Heart left ventricle (tissue), 16 donors: ENCODE measurements around the gene CCDC24. TPM values are rescaled to one million over a fixed set of nuclear protein-coding genes. Genes with fewer than 3 reads are reported as not detected.

ENCODE experiments used
- ATAC-seq, 4 donors: fragments of 200-7000 bp; cut with Tn5 transposase; one replicate each; pipeline ENCODE4 v1.9.1; 2020 to 2022; ENCODE audit warnings: moderate library complexity in 4 of 4, mild to moderate bottlenecking in 3 of 4, moderate number of reproducible peaks in 1 of 4
- DNase-seq, 5 donors: peaks; one replicate each; pipeline ENCODE4 v3.0.0-alpha.2; 2020
- H3K27ac ChIP-seq, 12 donors: fragments of 200-600 bp; sonication (generic) in 4 of 12; one replicate each; pipeline versions ENCODE4 v1.5.0 to v1.8.0; 2016 to 2022; ENCODE audit warnings: mild to moderate bottlenecking in 2 of 12
- H3K27me3 ChIP-seq, 9 donors: fragments of 200-600 bp; sonication (generic) in 2 of 9; one replicate each; pipeline versions ENCODE4 v1.5.1 to v1.8.0; 2016 to 2022; ENCODE audit warnings: mild to moderate bottlenecking in 3 of 9
- H3K36me3 ChIP-seq, 9 donors: fragments of 200-600 bp; sonication (generic) in 2 of 9; one replicate each; pipeline versions ENCODE4 v1.5.0 to v1.8.0; 2018 to 2022; ENCODE audit warnings: mild to moderate bottlenecking in 2 of 9
- H3K4me1 ChIP-seq, 12 donors: fragments of 200-600 bp; sonication (generic) in 4 of 12; one replicate each; pipeline versions ENCODE4 v1.5.0 to v1.8.0; 2016 to 2022; ENCODE audit warnings: mild to moderate bottlenecking in 3 of 12
- H3K4me3 ChIP-seq, 12 donors: fragments of 200-600 bp; sonication (generic) in 4 of 12; one replicate each; pipeline versions ENCODE4 v1.5.0 to v1.8.0; 2017 to 2022; ENCODE audit warnings: mild to moderate bottlenecking in 9 of 12, moderate library complexity in 4 of 12
- H3K9me3 ChIP-seq, 12 donors: fragments of 200-600 bp; sonication (generic) in 4 of 12; one replicate each; pipeline versions ENCODE4 v1.5.0 to v1.8.0; 2016 to 2022; ENCODE audit warnings: mild to moderate bottlenecking in 1 of 12
- POLR2A ChIP-seq, 2 donors: fragments of 450-650 bp; IDR thresholded peaks; one replicate each; pipeline ENCODE4 v1.6.1; 2017; ENCODE audit warnings: antibody characterized with exemption in 2 of 2, mild to moderate bottlenecking in 2 of 2, moderate library complexity in 2 of 2
- WGBS, 4 donors: extraction: QIAGEN DNeasy Blood & Tissue Kit in 2 of 4; methylation state at CpG; one replicate each; pipeline versions ENCODE4 v1.1.5 to v1.1.7; 2013 to 2018; 5-methylcytosine and 5-hydroxymethylcytosine counted together
- intact Hi-C, 10 donors: fragments of 100-400 bp; cut with DNase I; formaldehyde crosslinking; loops; one replicate each; pipeline versions ENCODE4 v1.11.1 to v1.14.2; 2022
- polyA plus RNA-seq, 2 donors: library from polyadenylated mRNA; stranded (reverse); fragments of 200-250 nt; gene quantifications; one replicate each; pipeline ENCODE4 v1.2.3, GENCODE V29; 2013
- total RNA-seq, 9 donors: library from RNA; depleted of rRNA in 2 of 9; stranded (reverse); fragments of >200 nt in 2 of 9; fragmentation: NEBNext Ultra II Directional in 3 of 9; extraction: Animal tissue kit (Norgen Biotek cat#: 25700) in 3 of 9; gene quantifications; one replicate each; pipeline versions ENCODE4 v1.1.0 to v1.2.4, GENCODE V29; 2016 to 2023
- TF ChIP-seq, protein P1 (sequence below), 12 donors: fragments of 200-600 bp; sonication (generic) in 4 of 12; IDR thresholded peaks; one replicate each; pipeline versions ENCODE4 v1.5.0 to v1.8.0; 2018 to 2022; ENCODE audit warnings: antibody characterized with exemption in 12 of 12, mild to moderate bottlenecking in 5 of 12
- donor health status: ischemic (EF 13 %, LVEDD 7.1; RV severe dilation, severe dysfunction).
- donor health status: healthy with polysubstance abuse.
- donor health status: DM: no; HTN: yes; CAD: no.
- donor health status: DM: no; HTN: no; CAD: no.
- donor health status: ischemic (EF 25% LVEDD 6.9; RV normal size, moderate dysfunction).
- donor health status: ischemic (EF 25% LVEDD 5.7; RV mildly dilated, moderate dysfunction).
- donor health status: healthy.
- donor health status: DM: yes; HTN: yes; CAD: no.
- donor health status: ischemic (EF 35%, LVEDD 5.7; RV mildly dilated, moderate dysfunction).
- donor health status: nonischemic (EF 11% LVEDD 7.7; RV severe dilation, severe dysfunction).
- donor health status: DM: yes; HTN: yes; CAD: no.
- donor health status: PGD.
- donor health status: ischemic (EF 29% LVEDD 5.4; RV normal size, mild dysfunction).
- donor health status: nonischemic (EF 23%, LVEDD 6.1; RV moderate dilation, normal function).

CCDC24 gene
- total and polyA plus RNA-seq, 11 donors, result 0.67 to 3.4 (median 1.2) TPM

DNA sequence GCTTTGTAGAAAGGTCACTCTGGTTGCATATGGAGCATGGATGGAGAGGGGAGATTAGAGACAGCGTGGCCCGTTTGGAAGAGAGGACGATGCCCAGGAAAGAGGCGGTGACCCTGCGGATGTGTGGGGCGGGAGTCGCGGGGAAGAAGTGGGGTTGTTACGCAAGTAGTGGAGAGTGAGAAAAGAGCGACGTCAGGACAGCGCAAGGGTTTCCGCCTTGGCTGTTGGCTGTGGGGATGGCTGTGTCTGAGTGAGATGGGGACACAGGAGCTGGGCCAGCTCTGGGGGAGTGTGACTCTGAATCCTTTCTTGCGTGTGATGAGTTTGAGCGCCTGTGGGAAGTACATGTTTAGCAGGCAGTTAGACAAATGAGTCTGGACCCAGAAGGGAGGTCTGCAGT, 8.6 kb upstream of the CCDC24 start:
- WGBS, 4 donors, result 84 to 87% (median 86%) methylated on average over 15 of the region's 15 CpGs
- no peak overlapping the region for H3K27ac ChIP-seq
- no peaks in the 10 kb centered on the region for H3K27me3 ChIP-seq
- H3K9me3 ChIP-seq, result no peaks in the 10 kb centered on the region
- peaks cover 0 to 24% (median 17%) of the 10 kb centered on the region in 12 donors for H3K4me1 ChIP-seq
- ATAC-seq, result no peak
- no peak for DNase-seq
- no peak overlapping the region for H3K4me3 ChIP-seq
- intact Hi-C loops, result no loop called here
- H3K36me3 ChIP-seq, result peaks cover 0 to 20% (median 9%) of the 10 kb centered on the region in 9 donors
- TF ChIP-seq, protein P1, sequence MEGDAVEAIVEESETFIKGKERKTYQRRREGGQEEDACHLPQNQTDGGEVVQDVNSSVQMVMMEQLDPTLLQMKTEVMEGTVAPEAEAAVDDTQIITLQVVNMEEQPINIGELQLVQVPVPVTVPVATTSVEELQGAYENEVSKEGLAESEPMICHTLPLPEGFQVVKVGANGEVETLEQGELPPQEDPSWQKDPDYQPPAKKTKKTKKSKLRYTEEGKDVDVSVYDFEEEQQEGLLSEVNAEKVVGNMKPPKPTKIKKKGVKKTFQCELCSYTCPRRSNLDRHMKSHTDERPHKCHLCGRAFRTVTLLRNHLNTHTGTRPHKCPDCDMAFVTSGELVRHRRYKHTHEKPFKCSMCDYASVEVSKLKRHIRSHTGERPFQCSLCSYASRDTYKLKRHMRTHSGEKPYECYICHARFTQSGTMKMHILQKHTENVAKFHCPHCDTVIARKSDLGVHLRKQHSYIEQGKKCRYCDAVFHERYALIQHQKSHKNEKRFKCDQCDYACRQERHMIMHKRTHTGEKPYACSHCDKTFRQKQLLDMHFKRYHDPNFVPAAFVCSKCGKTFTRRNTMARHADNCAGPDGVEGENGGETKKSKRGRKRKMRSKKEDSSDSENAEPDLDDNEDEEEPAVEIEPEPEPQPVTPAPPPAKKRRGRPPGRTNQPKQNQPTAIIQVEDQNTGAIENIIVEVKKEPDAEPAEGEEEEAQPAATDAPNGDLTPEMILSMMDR (IDR thresholded peaks at IDR 0.05), result no peak
- no peak for TF ChIP-seq POLR2A (IDR thresholded peaks at IDR 0.05)

DNA sequence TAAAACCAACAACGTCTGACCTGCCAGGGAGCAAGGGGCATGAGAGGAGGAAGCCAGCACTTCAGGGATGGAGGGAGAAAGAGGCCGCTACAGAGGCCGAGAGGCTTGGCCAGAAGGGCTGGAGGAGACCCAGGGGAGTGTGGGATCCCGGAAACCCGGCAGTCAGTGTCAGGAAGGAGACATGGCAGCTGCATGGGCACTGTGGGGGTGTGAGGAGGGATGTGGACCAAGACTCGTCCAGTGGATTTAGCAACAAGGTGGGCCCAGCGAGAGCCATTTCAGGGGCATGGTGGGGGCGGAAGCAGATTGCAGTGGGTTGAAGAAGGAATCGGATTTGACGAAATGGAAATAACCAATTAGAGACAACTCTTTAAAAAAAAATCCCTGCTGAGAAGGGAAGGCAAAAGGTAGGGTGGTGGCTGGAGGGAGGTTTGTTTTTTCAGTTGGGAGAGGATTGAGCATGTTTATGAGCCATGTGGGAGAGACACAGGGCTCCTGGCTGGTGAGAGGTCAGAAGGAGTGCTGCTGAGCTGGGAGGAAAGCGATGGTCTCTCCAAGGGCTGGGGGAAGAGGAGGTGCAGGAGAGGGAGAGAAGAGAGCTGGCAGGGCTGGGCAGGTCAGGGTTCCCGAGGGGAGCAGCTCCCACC, 8.0 kb upstream of the CCDC24 start:
- H3K27ac ChIP-seq, result no peak overlapping the region

DNA sequence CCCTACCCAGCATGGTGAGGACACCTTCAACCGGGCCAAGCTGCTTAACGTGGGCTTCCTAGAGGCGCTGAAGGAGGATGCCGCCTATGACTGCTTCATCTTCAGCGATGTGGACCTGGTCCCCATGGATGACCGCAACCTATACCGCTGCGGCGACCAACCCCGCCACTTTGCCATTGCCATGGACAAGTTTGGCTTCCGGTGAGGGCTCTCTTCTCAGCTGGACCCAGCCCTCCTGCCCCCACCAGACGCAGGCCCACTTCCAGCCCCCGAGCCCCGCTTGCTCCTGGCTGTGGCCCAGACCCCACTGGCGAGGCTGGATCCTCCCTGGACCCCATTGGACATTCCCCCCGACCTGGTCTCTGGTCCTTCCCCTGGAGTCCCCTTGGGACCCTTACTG, 6.5 kb upstream of the CCDC24 start:
- DNase-seq (no peak), ATAC-seq (no peak)
- 95 to 97% (median 96%) methylated on average over 10 to 16 of the region's 16 CpGs for WGBS, 4 donors
- Histone ChIP-seq H3K27ac (no peak overlapping the region), H3K4me1 (peaks cover 0 to 10% (median 6%) of the 10 kb centered on the region in 12 donors), H3K27me3 (no peaks in the 10 kb centered on the region), H3K4me3 (no peak overlapping the region), H3K9me3 (no peaks in the 10 kb centered on the region), H3K36me3 (peaks cover 0 to 17% (median 4%) of the 10 kb centered on the region in 9 donors)
- TF ChIP-seq POLR2A (IDR thresholded peaks at IDR 0.05), result no peak
- TF ChIP-seq, protein P1 (IDR thresholded peaks at IDR 0.05), result no peak
- intact Hi-C loops, result no loop called here

More for the DNA sequence above, 8.0 kb upstream of the CCDC24 start:
- intact Hi-C loops, result no loop called here
- Histone ChIP-seq H3K9me3 (no peaks in the 10 kb centered on the region), H3K27me3 (no peaks in the 10 kb centered on the region), H3K4me1 (peaks cover 0 to 19% (median 15%) of the 10 kb centered on the region in 12 donors), H3K36me3 (peaks cover 0 to 17% (median 4%) of the 10 kb centered on the region in 9 donors), H3K4me3 (no peak overlapping the region)
- 77 to 85% (median 80%) methylated on average over 12 of the region's 12 CpGs for WGBS, 4 donors
- DNase-seq (no peak), ATAC-seq (no peak)
- TF ChIP-seq, protein P1 (IDR thresholded peaks at IDR 0.05), result no peak
- no peak for TF ChIP-seq POLR2A (IDR thresholded peaks at IDR 0.05)

DNA sequence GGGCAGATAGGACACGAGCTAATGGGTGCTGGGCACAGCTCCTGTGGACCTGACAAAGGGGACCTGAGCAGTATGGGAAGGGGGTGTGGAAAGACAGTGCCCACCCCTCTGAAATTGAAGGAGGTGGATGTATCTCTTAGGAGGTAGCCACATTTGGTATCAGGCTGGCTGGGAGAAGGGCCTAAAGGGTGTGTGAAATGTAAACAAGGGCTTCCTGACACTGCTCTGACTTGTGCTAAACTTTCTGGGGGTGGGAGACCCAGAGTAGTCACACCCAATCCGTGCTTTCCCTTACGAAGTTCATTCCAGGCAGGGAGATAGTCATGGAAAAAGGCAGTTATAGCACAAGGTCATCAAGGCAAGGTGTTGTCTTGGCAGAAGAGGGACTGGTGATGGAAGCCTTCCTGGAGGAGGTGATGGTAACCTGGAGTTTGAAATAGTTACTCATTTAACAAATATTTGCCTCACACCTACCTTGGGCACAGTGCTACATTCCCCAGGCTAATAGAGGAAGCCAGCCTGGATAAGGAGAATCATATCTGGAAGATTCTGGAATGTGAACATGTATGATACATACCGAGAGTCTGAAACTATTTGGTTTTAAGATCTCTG, 5.3 kb upstream of the CCDC24 start:
- H3K36me3 ChIP-seq, result peaks cover 0 to 17% (median 4%) of the 10 kb centered on the region in 9 donors
- WGBS, 4 donors, result 80 to 91% (median 84%) methylated on average over 4 of the region's 4 CpGs
- intact Hi-C loops, result no loop called here
- H3K27me3 ChIP-seq, result no peaks in the 10 kb centered on the region
- no peak overlapping the region for H3K27ac ChIP-seq
- no peak overlapping the region for H3K4me3 ChIP-seq
- ATAC-seq (no peak), DNase-seq (no peak)
- no peaks in the 10 kb centered on the region for H3K9me3 ChIP-seq
- peaks cover 0 to 8% (median 7%) of the 10 kb centered on the region in 12 donors for H3K4me1 ChIP-seq
- TF ChIP-seq, protein P1 (IDR thresholded peaks at IDR 0.05), result no peak
- no peak for TF ChIP-seq POLR2A (IDR thresholded peaks at IDR 0.05)
